ENCODE data around the gene ANO6.

GRCh38 chr12:45247589-45247988 lies 31.7 kb downstream of the ANO6 start:
- TF ChIP-seq CTCF (IDR thresholded peaks at IDR 0.05; ENCODE audit: low read depth, low read length, missing input control) (no peak), REST (IDR thresholded peaks at IDR 0.05) (no peak), RXRA (IDR thresholded peaks at IDR 0.05) (no peak), YY1 (IDR thresholded peaks at IDR 0.05) (no peak), GABPA (IDR thresholded peaks at IDR 0.05 in 1 of 2, conservative IDR thresholded peaks at IDR 0.05 in 1 of 2) (no peak), FOXA1 (IDR thresholded peaks at IDR 0.05) (no peak), ATF3 (IDR thresholded peaks at IDR 0.05) (no peak), EGR1 (IDR thresholded peaks at IDR 0.05; ENCODE audit: low read depth in 2 of 2) (no peak), MAX (IDR thresholded peaks at IDR 0.05) (no peak)

Data from liver (tissue), 3 donors.